H1 (cell line): ENCODE measurements around the gene HIPK3. TPM values are rescaled to one million over a fixed set of nuclear protein-coding genes. Genes with fewer than 3 reads are reported as not detected.

Experiments used
- CTCF ChIA-PET: fragments of 300-600 bp; sonication (Branson Sonifier 250); formaldehyde crosslinking; loops from one replicate; lab custom pipeline; 2021; ENCODE audit not compliant: partially characterized antibody; lab: Charles Lee
- POLR2A ChIA-PET: fragments of 300-600 bp; sonication (Branson Sonifier 250); formaldehyde crosslinking; loops from one replicate; lab custom pipeline; 2021; ENCODE audit warnings: inconsistent platforms; ENCODE audit not compliant: partially characterized antibody; lab: Charles Lee
- DNase-seq, 2 experiments: peaks; one replicate each; pipeline versions ENCODE4 v3.0.0 to v3.0.0-alpha.2; 2010 to 2022; ENCODE audit warnings: low spot score in 2 of 2, low read depth in 1 of 2, mixed read lengths in 1 of 2
- FAIRE-seq: peaks from 2 replicates; lab custom pipeline; 2011; peaks lifted over from hg19 to GRCh38; lab: Jason Lieb, UNC
- H2AFZ ChIP-seq: 2 replicates; pipeline ENCODE4 v1.8.1; 2012; ENCODE audit warnings: low read length, inconsistent platforms
- H2AK5ac ChIP-seq: 2 replicates; pipeline ENCODE4 v1.6.1; 2013; ENCODE audit warnings: low read depth, low read length
- H2BK120ac ChIP-seq: replicated peaks from 2 replicates; pipeline ENCODE3; 2013; ENCODE audit warnings: low read depth, low read length, inconsistent platforms
- H2BK12ac ChIP-seq: 2 replicates; pipeline ENCODE4 v1.6.1; 2013; ENCODE audit warnings: low read depth, low read length
- H2BK15ac ChIP-seq: 2 replicates; pipeline ENCODE4 v1.6.1; 2013; ENCODE audit warnings: low read length
- H2BK20ac ChIP-seq: 2 replicates; pipeline ENCODE4 v1.6.1; 2013; ENCODE audit warnings: low read length
- H2BK5ac ChIP-seq: 2 replicates; pipeline ENCODE4 v1.6.1; 2013; ENCODE audit warnings: low read depth, low read length
- H3K14ac ChIP-seq: 2 replicates; pipeline ENCODE4 v1.6.1; 2013; ENCODE audit warnings: inconsistent platforms; ENCODE audit not compliant: insufficient read length
- H3K18ac ChIP-seq: 2 replicates; pipeline ENCODE4 v1.6.1; 2013; ENCODE audit warnings: low read length; ENCODE audit errors: extremely low read depth
- H3K23ac ChIP-seq: 2 replicates; pipeline ENCODE4 v1.6.1; 2013; ENCODE audit warnings: inconsistent platforms; ENCODE audit not compliant: insufficient read length
- H3K23me2 ChIP-seq: 2 replicates; pipeline ENCODE4 v1.6.1; 2013; ENCODE audit warnings: low read depth, low read length
- H3K27ac ChIP-seq: 2 replicates; pipeline ENCODE4 v1.6.1; 2011; ENCODE audit warnings: low read depth, low read length, inconsistent platforms
- H3K27me3 ChIP-seq, 4 experiments: replicated peaks in 1 of 4; 1 replicate in 1 of 4; 2 replicates in 3 of 4; pipeline versions ENCODE4 v1.6.1 to v1.8.1; 2011 to 2013; ENCODE audit warnings: low read length in 3 of 4, mild to moderate bottlenecking in 3 of 4, inconsistent platforms in 2 of 4, mixed read lengths in 2 of 4, moderate library complexity in 1 of 4; ENCODE audit not compliant: control insufficient read depth in 3 of 4, insufficient read depth in 3 of 4; ENCODE audit errors: extremely low read depth in 1 of 4
- H3K36me3 ChIP-seq, 4 experiments: 2 replicates each; pipeline versions ENCODE4 v1.6.1 to v1.8.1; 2011 to 2013; ENCODE audit warnings: mild to moderate bottlenecking in 4 of 4, low read length in 3 of 4, moderate library complexity in 2 of 4, control low read depth in 1 of 4, inconsistent platforms in 1 of 4; ENCODE audit not compliant: insufficient read depth in 4 of 4, control insufficient read depth in 2 of 4
- H3K4ac ChIP-seq: replicated peaks from 2 replicates; pipeline ENCODE3; 2013; ENCODE audit warnings: low read length, low read depth, mixed read lengths, inconsistent platforms; ENCODE audit not compliant: insufficient read length
- H3K4me1 ChIP-seq, 4 experiments: replicated peaks in 1 of 4; 1 replicate in 1 of 4; 2 replicates in 3 of 4; pipeline versions ENCODE4 v1.6.1 to v1.8.1; 2011 to 2013; ENCODE audit warnings: low read length in 3 of 4, inconsistent platforms in 2 of 4, mixed read lengths in 1 of 4; ENCODE audit not compliant: insufficient read depth in 4 of 4, control insufficient read depth in 3 of 4
- H3K4me2 ChIP-seq, 2 experiments: 2 replicates each; pipeline versions ENCODE4 v1.6.1 to v1.8.1; 2011 to 2013; ENCODE audit warnings: low read depth in 2 of 2, low read length in 2 of 2, control low read depth in 1 of 2, inconsistent platforms in 1 of 2, mild to moderate bottlenecking in 1 of 2; ENCODE audit not compliant: insufficient read depth in 1 of 2
- H3K4me3 ChIP-seq, 4 experiments: fragments of 200-600, 300-600 bp in 1 of 4; sonication (generic), shearing (Covaris generic), sonication (Bioruptor Twin) in 1 of 4; 2 replicates each; pipeline versions ENCODE4 v1.5.1 to v1.8.1; 2011 to 2016; ENCODE audit warnings: low read length in 4 of 4, low read depth in 3 of 4, control low read depth in 2 of 4, inconsistent platforms in 2 of 4, mild to moderate bottlenecking in 2 of 4, mixed read lengths in 1 of 4, moderate library complexity in 1 of 4; ENCODE audit not compliant: insufficient read depth in 2 of 4; ENCODE audit errors: extremely low read depth in 1 of 4
- H3K56ac ChIP-seq: replicated peaks from 2 replicates; pipeline ENCODE3; 2013; ENCODE audit warnings: low read depth, mild to moderate bottlenecking, mixed read lengths, low read length, inconsistent platforms; ENCODE audit not compliant: insufficient read length
- H3K79me1 ChIP-seq: 2 replicates; pipeline ENCODE4 v1.6.1; 2013; ENCODE audit warnings: low read depth, low read length, control low read depth
- H3K79me2 ChIP-seq, 2 experiments: 2 replicates each; pipeline versions ENCODE4 v1.6.1 to v1.8.1; 2012 to 2013; ENCODE audit warnings: low read length in 2 of 2, mild to moderate bottlenecking in 2 of 2, inconsistent platforms in 1 of 2; ENCODE audit not compliant: insufficient read depth in 2 of 2, control insufficient read depth in 1 of 2
- H3K9ac ChIP-seq, 4 experiments: replicated peaks in 1 of 4; 1 replicate in 1 of 4; 2 replicates in 3 of 4; pipeline versions ENCODE4 v1.6.1 to v1.8.1; 2011 to 2013; ENCODE audit warnings: low read depth in 3 of 4, low read length in 3 of 4, control low read depth in 2 of 4, mild to moderate bottlenecking in 2 of 4, moderate library complexity in 2 of 4, inconsistent platforms in 1 of 4; ENCODE audit errors: extremely low read depth in 1 of 4
- H3K9me3 ChIP-seq, 2 experiments: 2 replicates each; pipeline versions ENCODE4 v1.6.1 to v1.8.1; 2012 to 2013; ENCODE audit warnings: mild to moderate bottlenecking in 2 of 2, moderate library complexity in 2 of 2, control low read depth in 1 of 2, inconsistent platforms in 1 of 2, low read depth in 1 of 2, low read length in 1 of 2, mixed read lengths in 1 of 2; ENCODE audit not compliant: insufficient read depth in 2 of 2
- H4K20me1 ChIP-seq, 2 experiments: replicated peaks in 1 of 2; 2 replicates each; pipeline versions ENCODE3 to v1.8.1; 2011 to 2013; ENCODE audit warnings: inconsistent platforms in 2 of 2, low read length in 2 of 2, mild to moderate bottlenecking in 1 of 2; ENCODE audit not compliant: insufficient read depth in 2 of 2, control insufficient read depth in 1 of 2
- H4K5ac ChIP-seq: 2 replicates; pipeline ENCODE4 v1.6.1; 2013; ENCODE audit warnings: low read length, low read depth, mixed read lengths, inconsistent platforms; ENCODE audit not compliant: insufficient read length
- H4K8ac ChIP-seq: 2 replicates; pipeline ENCODE4 v1.8.0; 2013; ENCODE audit warnings: mild to moderate bottlenecking, moderate library complexity, low read length, inconsistent platforms; ENCODE audit not compliant: insufficient read depth; ENCODE audit errors: extremely low read depth
- H4K91ac ChIP-seq: replicated peaks from 2 replicates; pipeline ENCODE3; 2013; ENCODE audit warnings: low read length, mixed read lengths, inconsistent platforms; ENCODE audit not compliant: insufficient read length
- CBX5 ChIP-seq: fragments of 300-800, 300-1000 bp; sonication (generic); IDR thresholded peaks from 2 replicates; pipeline ENCODE4 v1.7.1; 2016; ENCODE audit warnings: antibody characterized with exemption, low read length, low read depth
- EZH2 ChIP-seq: fragments of 200-600 bp; sonication (generic); IDR thresholded peaks from 2 replicates; pipeline ENCODE4 v1.7.1; 2012; ENCODE audit warnings: low read depth, mild to moderate bottlenecking, moderate library complexity, low read length, inconsistent platforms; ENCODE audit not compliant: severe bottlenecking
- GABPA ChIP-seq: IDR thresholded peaks from 2 replicates; pipeline ENCODE4 v1.6.1; 2011; ENCODE audit warnings: mild to moderate bottlenecking, low read length, moderate library complexity, borderline replicate concordance; ENCODE audit not compliant: insufficient read depth
- GTF2F1 ChIP-seq: IDR thresholded peaks from 2 replicates; pipeline ENCODE4 v1.6.1; 2012; ENCODE audit warnings: low read depth, low read length, improper control_type of control experiment, borderline replicate concordance
- JUND ChIP-seq: IDR thresholded peaks from 2 replicates; pipeline ENCODE4 v1.6.1; 2011; ENCODE audit warnings: mild to moderate bottlenecking, improper control_type of control experiment, low read length
- NANOG ChIP-seq: IDR thresholded peaks from 2 replicates; pipeline ENCODE4 v1.6.1; 2011; ENCODE audit warnings: low read length, low read depth, mild to moderate bottlenecking, inconsistent platforms; ENCODE audit not compliant: insufficient read depth, poor library complexity, severe bottlenecking
- PHF8 ChIP-seq: fragments of 200-600 bp; sonication (generic); conservative IDR thresholded peaks from 2 replicates; pipeline ENCODE4 v1.7.1; 2012; ENCODE audit warnings: low read depth, mild to moderate bottlenecking, inconsistent platforms, low read length, moderate library complexity
- RFX5 ChIP-seq: IDR thresholded peaks from 2 replicates; pipeline ENCODE4 v1.6.1; 2011; ENCODE audit warnings: low read depth, low read length, improper control_type of control experiment, borderline replicate concordance
- RNF2 ChIP-seq: fragments of 200-900, 300-1000 bp; sonication (generic); IDR thresholded peaks from 2 replicates; pipeline ENCODE4 v1.7.1; 2016; ENCODE audit warnings: borderline replicate concordance, low read depth, mild to moderate bottlenecking, antibody characterized with exemption, low read length; ENCODE audit not compliant: poor library complexity, severe bottlenecking; ENCODE audit errors: missing control alignments
- SP4 ChIP-seq: IDR thresholded peaks from 2 replicates; pipeline ENCODE4 v1.6.1; 2012; ENCODE audit warnings: low read length, inconsistent platforms
- SRF ChIP-seq: IDR thresholded peaks from 2 replicates; pipeline ENCODE4 v1.6.1; 2011; ENCODE audit warnings: mild to moderate bottlenecking, low read depth, low read length, moderate library complexity
- YY1 ChIP-seq: IDR thresholded peaks from 2 replicates; pipeline ENCODE4 v1.6.1; 2011; ENCODE audit warnings: low read depth, mild to moderate bottlenecking, low read length
- ZNF274 ChIP-seq: IDR thresholded peaks from 2 replicates; pipeline ENCODE4 v1.7.0; 2012; ENCODE audit warnings: low read length, borderline replicate concordance; ENCODE audit errors: extremely low read depth
- WGBS, 2 experiments: shearing (Covaris generic) in 1 of 2; methylation state at CpG; one replicate each; pipeline versions ENCODE4 v1.1.6 to v1.1.7; 2013 to 2015; ENCODE audit warnings: low lambda C conversion rate in 2 of 2, mixed read lengths in 2 of 2, inconsistent platforms in 1 of 2, low coverage in 1 of 2, missing lambda C conversion rate in 1 of 2; ENCODE audit not compliant: insufficient replicate concordance in 2 of 2, insufficient coverage in 1 of 2, insufficient read length in 1 of 2; ENCODE audit errors: extremely low coverage in 1 of 2, missing lambda C conversion rate in 1 of 2; 5-methylcytosine and 5-hydroxymethylcytosine counted together
- polyA plus RNA-seq, 7 experiments: library from polyadenylated mRNA; depleted of rRNA in 3 of 7; stranded (reverse) in 5 of 7; unstranded in 2 of 7; fragments of >200 nt in 5 of 7; fragments of 200-250 nt in 2 of 7; gene quantifications; 1 replicate in 5 of 7; 2 replicates in 1 of 7; 4 replicates in 1 of 7; pipeline versions ENCODE4 v1.2.1 to v1.2.3, GENCODE V29; 2011 to 2013; ENCODE audit warnings: missing spikeins in 2 of 7, mixed read lengths in 2 of 7
- total RNA-seq: library from RNA; stranded (reverse); fragmentation: NEBNext Ultra II Directional; extraction: Animal tissue kit (Norgen Biotek cat#: 25700); gene quantifications from 2 replicates; pipeline ENCODE4 v1.2.1, GENCODE V29; 2021
- TF ChIP-seq, protein P1 (sequence below): IDR thresholded peaks from 2 replicates; pipeline ENCODE4 v1.6.1; 2011; ENCODE audit warnings: low read depth, mild to moderate bottlenecking, low read length; ENCODE audit not compliant: insufficient read depth

The HIPK3 gene
- total and polyA plus RNA-seq, 2 of the 8 experiments (the other 6 are each of a cell fraction or from before 2014, with no cell fraction given): 5.0 to 22.3 TPM

DNA sequence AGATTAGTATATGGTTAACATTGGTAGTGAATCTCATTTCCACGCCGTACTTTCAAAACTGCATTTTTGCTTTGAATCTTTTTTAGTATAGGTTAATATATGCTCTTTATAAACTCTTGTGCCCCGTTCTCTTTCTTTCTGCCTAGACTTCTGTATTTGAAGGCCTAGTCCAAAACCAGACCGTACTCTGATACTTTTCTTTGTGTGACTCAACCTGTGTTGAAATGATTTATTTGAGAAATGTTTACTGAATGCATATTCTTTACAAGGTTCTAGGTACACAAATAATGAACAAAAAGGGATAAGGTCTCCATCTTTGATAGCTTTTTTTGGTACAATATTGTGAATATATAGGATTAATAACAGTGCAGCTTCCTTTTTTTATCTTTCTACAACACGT lies 68.3 kb downstream of the HIPK3 start:
- CTCF ChIA-PET: no interaction called here
- H4K20me1 ChIP-seq: peaks cover 0 to 3% of the 10 kb centered on the region in 2 experiments
- no peak for TF ChIP-seq YY1
- TF ChIP-seq PHF8: no peak
- TF ChIP-seq ZNF274: no peak
- TF ChIP-seq, protein P1, sequence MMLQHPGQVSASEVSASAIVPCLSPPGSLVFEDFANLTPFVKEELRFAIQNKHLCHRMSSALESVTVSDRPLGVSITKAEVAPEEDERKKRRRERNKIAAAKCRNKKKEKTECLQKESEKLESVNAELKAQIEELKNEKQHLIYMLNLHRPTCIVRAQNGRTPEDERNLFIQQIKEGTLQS: no peak
- no peak for TF ChIP-seq EZH2
- no peak for TF ChIP-seq SP4
- TF ChIP-seq NANOG: no peak
- no peak for TF ChIP-seq SRF
- TF ChIP-seq CBX5: no peak
- TF ChIP-seq JUND: no peak
- TF ChIP-seq RNF2: no peak
- TF ChIP-seq RFX5: no peak
- TF ChIP-seq GABPA: no peak
- no peak for TF ChIP-seq GTF2F1

More for the DNA sequence above, 68.3 kb downstream of the HIPK3 start:
- no peak overlapping the region for H4K8ac ChIP-seq
- H3K23ac ChIP-seq: no peak overlapping the region
- H3K4ac ChIP-seq: no peak overlapping the region
- H2BK120ac ChIP-seq: no peak overlapping the region
- H4K91ac ChIP-seq: no peak overlapping the region
- no peak overlapping the region for H2AK5ac ChIP-seq
- H3K79me2 ChIP-seq: peaks cover 0 to 26% of the 10 kb centered on the region in 2 experiments; a peak in 2 of 4 replicates
- no peak overlapping the region for H2BK20ac ChIP-seq
- H3K27me3 ChIP-seq: no peaks in the 10 kb centered on the region
- no peak for FAIRE-seq
- H3K9ac ChIP-seq: no peak overlapping the region
- H2AFZ ChIP-seq: no peak overlapping the region
- no peak overlapping the region for H3K4me2 ChIP-seq
- no peak overlapping the region for H3K27ac ChIP-seq
- peaks cover 0 to 6% (median 0%) of the 10 kb centered on the region in 4 experiments; a peak in 1 of 7 replicates for H3K4me1 ChIP-seq
- no peak overlapping the region for H2BK15ac ChIP-seq
- no peak overlapping the region for H3K14ac ChIP-seq
- H3K56ac ChIP-seq: no peak overlapping the region
- POLR2A ChIA-PET: no interaction called here
- H2BK5ac ChIP-seq: no peak overlapping the region
- H4K5ac ChIP-seq: no peak overlapping the region
- no peaks in the 10 kb centered on the region for H3K9me3 ChIP-seq
- H2BK12ac ChIP-seq: no peak overlapping the region
- H3K23me2 ChIP-seq: no peaks in the 10 kb centered on the region
- H3K18ac ChIP-seq: no peak overlapping the region
- no peak overlapping the region for H3K4me3 ChIP-seq
- DNase-seq: no peak
- H3K36me3 ChIP-seq: no peaks in the 10 kb centered on the region
- no peaks in the 10 kb centered on the region for H3K79me1 ChIP-seq
- 90% methylated on average over 5 of the region's 5 CpGs; no CpG with 5 or more reads in 1 of the 2 experiments for WGBS, 2 experiments
